NK-92 treated with Interleukin-12 subunit alpha and Interleukin-12 subunit beta, amount 100 ng/mL, for 24 hours (cell line): ENCODE results near the gene ERCC2.

Experiments
- DNase-seq: peaks from one replicate; lab custom pipeline; 2025; lab: John Stamatoyannopoulos, UW

The ERCC2 gene

DNA sequence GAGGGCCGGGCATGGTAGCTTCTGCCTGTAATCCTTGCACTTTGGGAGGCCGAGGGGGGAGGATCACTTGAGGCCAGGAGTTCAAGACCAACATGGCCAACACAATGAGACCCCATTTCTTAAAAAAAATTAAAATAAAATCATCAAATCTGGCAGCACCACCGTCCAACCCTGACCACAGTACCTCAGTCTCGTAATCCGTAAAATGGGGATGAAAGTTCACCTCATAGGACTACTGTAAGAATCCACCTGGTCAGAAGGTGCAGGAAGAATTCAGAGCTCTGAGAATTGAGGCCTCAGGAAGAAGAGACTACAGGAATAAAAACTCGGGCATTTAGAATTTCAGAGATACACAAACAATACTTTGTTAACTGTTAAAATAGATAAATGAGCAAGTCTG, 31.4 kb upstream of the ERCC2 start:
- DNase-seq = no peak

DNA sequence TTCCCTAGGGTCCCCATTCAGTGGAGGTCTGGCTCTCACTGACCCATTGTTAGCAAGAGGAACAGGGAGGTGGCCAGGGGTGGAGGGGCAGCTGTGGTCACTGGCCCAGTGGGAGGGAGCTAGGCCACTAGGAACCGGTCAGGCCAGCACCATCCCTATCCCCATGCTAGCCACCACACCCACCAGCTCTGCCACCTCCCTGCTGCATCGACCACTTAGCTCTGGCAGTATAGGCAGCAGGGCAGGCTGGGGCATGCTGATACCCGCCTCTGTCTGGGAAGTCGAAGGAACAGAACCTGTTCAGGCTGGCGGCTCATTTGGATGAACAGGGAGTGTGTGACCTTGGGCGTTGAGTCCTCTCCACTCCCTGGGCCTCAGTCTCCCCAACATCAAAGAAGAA, 29.8 kb upstream of the ERCC2 start:
- DNase-seq = no peak

DNA sequence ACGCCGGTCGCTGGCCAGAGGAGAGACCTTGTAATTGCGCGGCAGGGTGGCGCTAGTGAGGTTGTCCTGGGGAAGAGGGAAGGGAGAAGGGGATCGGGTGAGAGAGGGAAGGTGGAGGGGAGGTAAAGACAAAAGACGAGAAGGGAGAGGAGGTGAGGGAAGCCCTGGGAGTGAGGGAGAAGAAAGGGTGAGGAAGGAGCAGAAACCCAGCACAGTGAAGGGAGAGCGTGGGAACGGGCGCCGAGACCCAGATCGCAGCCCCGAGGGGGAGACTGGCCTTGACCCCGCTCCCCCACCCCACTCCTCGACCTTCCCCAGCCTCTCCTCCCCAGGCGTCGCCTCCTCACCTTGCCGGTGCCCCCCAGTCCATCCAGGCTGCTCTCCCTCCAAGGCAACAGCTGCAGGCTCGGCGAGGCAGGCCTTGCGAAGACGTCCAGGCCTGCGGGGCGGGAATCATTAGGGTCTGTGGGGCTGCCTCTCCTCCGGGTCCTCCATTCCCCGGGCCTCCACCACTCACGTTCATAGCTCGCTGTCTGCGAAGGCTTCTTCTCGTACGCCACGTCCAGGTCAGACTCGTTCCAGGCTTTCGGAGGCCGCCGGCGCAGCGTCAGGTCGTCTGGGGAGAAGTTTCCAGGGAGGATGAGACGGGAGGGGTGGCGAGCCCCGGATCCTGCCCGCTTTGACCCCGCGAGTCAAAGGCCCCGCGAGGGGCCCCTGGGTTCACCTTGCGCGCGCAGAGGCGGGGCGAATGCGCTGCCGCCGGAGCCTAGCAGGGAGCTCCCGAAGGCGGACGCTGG, 25.6 kb upstream of the ERCC2 start:
- DNase-seq = no peak

DNA sequence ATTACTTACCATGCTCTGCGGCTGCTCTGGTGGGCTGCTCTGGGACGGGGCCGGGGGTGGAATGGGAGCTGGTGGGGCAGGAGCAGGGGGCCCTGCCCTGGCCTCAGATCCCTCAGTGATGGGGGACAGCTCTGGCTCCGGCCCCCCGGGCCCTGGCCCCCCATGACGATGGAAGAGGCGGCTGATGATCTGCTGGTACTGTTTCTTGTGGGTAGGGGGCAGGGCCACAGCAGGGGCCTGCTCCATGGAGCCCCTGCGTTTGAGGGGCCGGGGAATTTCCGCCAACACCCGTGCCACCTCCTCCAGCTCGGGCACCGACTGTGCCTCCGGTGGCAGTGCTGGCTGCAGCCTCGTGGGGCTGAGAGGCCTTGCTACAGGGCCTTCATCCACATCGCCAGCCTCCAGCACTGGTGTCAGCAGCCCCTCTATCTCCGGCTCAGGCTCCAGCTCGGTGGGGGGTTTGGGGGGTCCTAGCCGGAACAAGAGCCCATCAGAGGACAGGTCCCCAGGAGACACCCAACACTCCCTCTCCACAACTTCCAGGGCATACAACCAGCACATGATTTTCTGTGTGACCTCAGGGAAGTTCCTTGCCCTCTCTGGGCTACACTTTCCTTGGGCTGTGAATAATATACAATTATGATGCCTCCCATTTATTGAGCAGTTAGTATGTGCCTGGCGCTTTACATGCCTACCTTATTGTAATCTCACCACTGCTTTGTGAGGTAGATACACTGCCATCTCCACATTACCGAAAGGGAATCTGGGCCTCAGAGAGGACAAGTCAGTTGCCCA, 21.7 kb upstream of the ERCC2 start:
- no peak for DNase-seq

DNA sequence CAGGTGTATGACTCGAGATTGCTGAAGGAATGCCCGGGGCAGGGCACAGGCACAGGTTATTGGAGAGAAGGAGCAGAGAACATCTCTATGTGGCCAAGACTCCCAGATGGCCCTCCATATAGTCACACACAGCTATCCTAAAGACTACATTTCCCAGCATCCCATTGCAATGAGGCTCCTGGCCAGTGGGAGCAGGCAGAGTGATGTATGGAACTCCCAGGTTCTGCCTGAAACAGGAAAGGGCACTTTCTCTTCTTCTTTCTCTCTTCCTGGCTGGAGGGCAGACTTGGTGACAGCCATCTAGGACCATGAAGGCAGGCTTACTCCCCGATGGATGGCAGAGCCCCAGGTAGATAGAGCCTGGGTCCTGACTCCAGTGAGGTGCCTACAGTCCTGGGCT, 21.0 kb upstream of the ERCC2 start:
- no peak for DNase-seq

DNA sequence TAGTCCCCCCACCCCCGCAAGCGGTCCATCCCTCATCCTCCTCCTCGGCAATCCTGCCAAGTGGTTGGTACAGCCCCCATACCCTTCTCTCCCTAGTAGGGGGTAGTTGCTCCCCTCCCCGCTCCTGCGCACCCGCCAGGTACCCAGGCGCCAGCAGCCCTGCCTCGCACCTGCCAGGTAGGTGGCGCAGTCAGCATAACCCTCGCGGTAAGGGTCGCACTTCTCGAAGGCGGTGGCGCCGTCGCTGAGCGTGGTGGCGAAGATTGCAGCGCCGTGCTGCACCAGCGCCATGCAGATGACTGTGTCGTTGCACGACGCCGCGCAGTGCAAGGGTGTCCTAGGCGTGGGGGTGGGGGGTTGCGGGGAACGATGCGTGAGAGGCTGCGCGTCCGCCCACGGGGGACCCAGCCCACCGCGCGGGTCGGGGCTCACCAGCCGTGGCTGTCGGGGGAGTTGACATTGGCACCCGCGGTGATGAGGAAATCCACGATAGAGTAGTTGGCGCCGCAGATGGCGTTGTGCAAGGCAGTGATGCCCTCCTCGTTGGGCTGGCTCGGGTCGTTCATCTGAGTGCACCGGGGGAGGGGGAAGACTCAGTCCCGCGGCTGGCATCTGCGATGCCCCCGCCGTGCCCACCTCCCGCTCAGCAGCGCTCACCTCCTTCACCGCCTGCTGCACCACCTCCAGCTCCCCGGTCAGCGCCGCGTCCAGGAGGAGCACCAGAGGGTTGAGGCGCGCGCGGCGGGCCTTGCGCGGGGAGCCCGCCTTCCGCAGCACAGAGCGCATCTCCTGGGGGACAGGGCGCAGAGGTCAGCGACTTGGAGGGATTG, 15.2 kb upstream of the ERCC2 start:
- DNase-seq = no peak

DNA sequence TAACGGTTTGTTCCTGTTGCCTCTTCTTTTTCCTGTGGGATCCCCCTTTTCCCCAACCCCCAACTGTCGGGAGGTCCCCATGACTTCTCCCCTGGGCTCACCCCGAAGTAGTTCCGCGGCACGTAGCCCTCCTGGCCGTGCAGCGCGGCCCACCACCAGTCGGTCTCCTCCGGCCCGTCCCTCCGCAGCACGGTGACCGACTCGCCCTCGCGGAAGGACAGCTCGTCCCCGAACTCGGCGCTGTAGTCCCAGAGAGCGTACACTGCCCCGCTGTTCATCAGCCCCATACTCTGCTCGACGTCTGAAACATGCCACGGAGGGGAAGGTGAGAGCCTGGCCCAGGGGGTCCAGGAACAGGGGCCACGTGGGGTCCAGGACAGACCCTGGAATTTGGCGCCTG, 12.1 kb upstream of the ERCC2 start:
- DNase-seq = no peak

DNA sequence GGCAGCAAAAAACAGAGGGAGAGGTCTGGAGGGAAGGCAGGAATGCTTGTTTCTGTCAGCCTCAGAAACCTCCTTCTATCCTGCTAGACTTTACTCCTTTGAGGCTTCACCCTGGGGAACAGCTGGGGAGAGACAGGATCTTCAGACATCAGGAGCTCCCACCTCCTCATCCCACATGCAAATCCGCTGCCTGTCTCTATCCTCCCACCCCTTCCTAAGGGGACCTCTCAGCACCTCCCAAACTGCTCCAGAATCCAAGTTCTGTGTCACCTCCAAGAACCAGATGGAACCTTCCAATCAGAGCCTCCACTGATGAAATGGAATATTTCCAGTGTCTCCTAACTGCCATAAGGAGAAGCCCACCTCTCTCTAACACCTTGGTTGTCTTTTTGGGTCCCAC, 9.7 kb upstream of the ERCC2 start:
- DNase-seq = no peak

DNA sequence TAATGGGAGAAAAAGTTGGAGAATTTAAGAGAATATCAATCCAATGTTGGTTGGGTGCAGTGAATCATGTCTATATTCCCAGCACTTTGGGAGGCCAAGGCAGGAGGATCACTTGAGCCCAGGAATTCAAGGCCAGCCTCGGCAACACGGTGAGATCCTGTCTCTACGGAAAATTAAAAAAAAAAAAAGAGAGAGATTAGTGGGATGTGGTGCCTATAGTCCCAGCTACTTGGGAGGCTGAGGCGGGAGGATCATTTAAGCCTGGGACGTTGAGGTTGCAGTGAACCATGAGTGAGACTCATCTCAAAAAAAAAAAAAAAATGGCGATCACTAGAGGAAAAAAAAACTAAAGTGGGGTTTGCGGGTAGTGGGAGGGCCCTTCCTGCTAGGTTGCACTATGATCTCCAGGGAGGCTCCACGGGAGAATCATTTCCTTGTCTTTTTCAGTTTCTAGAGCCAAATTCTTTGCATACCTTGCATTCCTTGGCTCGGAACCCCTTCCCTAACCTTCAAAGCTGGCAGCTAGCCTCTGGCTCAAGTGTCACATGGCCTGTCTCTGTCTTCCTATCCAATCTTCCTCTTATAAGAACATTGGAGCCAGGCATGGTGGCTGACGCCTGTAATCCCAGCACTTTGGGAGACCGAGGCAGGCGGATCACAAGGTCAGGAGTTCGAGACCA, 5.8 kb upstream of the ERCC2 start:
- no peak for DNase-seq

DNA sequence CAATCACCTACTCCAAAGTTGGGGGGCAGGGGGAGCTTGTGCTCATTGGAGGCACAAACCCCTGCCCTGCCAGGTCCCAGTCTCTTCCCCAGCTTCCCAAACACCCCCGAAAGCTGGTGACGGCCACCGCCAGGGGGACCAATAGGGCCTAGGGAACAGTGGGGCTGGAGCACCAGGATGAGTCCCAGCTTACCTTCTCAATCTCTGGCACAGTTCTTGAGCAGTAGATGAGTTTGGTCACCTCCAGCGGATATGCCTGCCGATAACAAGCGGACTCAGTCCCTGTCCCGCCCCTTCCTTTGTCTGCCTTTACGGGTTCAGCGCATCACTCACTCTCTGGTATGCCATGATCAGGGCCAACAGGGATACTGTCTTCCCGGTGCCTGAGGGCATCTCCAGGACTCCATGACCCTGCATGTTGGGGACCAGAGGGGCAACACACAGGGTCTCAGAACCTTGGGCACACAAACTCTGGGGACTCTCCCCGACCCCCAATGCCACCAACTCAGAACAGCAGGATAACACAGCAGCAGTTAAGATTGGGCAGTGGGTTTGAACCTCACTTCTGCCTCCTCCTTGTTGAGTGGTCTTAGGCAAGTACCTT, 1.5 kb downstream of the ERCC2 start:
- no peak for DNase-seq

DNA sequence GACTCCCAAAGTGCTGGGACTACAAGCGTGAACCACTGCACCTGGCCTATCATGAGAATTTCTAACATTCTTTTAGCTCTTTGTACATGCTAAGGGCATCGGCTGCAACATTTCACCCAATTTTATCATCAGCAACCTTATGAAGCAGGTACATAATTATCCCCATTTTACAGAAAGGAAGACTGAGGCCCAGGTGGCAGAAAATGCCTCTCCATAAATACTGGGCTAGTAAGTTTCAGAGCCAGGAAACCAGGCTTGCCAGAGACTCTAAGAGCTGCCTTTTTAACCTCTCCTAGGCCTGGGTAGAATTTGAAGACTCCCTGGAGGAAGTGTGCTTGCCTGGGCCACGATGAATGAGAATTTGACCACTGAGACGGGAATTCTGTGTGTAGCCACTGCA, 2.2 kb downstream of the ERCC2 start:
- no peak for DNase-seq

DNA sequence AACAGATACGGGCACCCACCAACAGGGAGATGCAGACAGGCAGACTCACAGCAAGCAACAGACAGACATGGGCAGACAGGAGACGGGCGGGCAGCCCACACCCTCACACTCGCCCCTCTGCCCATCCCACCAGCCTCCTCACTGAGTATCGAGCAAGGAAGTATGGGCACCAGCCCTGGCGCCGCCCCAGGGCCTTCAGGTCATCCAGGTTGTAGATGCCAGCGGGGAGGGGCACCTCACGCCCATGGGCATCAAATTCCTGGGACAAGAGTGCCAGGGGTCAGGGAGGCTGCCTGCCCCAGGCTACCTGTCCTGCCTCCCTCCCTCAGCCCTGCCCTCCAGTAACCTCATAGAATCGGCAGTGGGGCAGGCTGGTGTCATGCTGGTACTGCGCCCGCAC, 5.7 kb downstream of the ERCC2 start:
- no peak for DNase-seq

DNA sequence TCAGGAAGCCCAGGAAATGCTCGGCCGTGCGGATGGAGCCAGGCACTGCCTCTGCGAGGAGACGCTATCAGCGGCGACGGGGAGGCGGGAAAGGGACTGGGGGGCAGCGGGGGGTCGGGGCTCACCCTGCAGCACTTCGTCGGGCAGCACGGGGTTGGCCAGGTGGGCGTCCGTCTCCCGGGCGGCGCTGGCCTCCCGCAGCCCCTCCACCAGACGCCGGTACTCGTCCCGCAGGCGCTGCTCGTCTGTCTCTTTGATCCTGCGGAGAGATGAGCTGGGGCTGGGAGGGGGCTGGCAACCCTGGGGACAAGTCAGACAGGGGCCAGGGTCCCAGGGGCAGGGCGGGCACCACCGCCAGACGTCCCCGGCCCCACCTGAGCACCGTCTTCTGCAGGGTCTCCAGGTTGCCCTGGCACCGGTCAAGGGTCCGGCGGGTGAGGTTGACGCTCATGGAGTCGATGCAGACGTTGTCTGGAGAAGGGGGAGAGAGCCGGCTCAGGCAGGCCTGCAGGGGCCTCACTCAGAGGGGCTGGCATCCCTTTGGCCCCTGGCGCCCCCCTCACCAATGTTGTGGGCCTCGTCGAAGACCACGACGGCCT, 6.4 kb downstream of the ERCC2 start:
- no peak for DNase-seq

DNA sequence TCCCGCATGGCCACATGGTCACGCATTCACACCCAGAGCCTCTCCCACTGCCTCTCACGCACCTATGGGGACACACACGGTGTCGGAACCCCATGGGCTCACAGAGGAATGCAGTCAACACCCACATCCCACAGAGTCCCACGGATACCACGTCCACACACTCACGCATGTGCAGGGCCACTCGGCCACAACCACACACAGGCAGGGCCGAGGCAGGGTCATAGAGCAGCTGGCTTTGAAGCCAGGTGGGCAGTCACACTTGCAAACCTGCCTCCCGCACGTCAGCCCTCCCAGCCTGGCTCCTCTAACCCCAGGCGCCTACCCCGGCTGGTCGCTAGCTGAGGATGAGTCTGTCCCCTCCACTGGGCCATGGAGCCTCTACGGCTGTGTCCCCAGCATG, 8.1 kb downstream of the ERCC2 start:
- no peak for DNase-seq

DNA sequence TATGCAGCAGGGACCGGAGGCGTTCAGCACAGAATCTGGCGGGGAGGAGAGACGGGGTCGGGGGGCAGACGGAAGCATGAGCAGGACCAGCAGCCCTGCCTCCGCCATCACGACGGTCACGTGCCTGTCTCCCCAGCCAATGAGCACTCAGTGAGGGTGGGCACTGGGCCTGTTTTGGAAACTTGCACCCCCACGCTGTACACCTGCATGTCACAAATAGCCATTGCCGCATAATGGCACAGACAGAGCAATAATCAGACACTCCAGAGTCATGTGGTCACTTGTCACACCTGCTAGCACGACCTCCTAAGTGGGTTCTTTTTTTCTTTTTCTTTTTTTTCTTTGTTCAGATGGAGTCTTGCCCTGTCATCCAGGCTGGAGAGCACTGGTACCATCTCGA, 8.8 kb downstream of the ERCC2 start:
- DNase-seq = no peak

DNA sequence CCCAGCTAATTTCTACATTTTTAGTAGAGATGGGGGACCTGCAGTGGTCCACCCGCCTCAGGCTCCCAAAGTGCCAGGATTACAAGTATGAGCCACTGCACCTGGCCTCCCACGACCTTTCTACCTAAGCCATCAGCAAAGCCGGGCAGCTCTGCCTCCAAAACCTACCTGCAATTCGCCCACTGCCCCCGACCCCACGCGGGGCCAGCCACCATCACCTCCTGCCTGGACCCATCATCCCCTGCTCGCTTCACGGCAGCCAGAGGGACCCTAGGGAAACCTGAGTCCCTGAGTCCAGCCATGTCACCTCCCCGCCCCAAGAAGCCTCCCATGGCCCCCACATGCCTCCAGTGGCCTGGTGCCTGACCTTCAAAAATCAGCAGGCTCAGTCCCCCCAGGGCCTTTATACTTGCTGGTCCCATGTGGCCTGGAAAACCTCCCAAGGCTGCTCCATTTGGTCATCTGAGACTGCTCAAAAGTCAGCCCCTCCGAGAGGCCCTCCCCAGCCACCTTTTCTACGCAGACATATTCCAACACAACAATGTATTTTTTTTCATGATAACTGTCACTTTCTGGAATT, 12.1 kb downstream of the ERCC2 start:
- DNase-seq = no peak

DNA sequence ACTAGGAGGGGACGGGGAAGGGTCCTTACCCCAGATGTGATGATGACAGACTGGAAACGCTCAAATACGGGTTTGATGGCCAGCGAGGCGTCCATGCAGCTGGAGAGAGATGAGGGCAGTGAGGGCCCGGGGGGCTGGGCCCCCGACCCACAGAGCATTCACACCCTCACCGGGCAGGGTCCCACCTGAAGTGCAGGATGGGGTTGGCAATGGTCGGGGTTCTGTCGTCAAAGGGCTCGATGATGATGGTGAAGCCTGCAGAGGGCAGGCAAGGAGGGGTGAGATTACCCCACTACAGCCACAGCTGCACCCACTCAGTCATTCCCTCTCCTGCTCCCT, 13.0 kb downstream of the ERCC2 start:
- no peak for DNase-seq

DNA sequence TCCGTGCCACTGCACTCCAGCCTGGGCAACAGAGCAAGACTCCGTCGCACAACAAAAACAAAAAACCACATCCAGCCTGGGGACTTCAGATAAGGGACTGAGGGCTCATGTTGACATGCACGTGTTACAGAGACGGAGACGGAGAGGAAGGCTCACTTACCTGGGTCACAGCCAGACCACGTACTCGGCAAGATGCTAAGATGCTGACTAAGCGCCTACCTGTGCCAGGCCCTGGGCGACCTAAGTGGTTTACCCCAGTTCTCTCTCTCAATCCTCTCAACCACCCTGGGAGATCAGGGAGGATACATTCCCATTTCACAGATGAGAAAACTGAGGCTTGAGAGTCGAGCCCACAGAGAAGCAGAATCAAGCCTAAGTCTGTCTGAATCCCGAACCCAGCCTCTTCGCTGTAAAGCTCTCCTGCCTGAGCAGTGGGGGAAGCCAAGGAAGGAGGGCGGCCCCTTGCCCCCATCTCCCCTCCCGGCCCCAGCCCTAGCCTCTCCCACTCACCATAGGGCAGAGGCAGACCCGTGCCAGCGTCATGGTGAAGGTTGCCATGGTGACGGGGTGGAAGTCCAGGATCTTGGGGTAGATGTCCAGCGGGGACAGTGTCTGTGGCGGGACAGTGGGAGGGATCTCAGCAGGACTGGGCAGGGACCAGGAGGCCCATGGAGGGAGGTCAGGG, 13.5 kb downstream of the ERCC2 start:
- DNase-seq = no peak

DNA sequence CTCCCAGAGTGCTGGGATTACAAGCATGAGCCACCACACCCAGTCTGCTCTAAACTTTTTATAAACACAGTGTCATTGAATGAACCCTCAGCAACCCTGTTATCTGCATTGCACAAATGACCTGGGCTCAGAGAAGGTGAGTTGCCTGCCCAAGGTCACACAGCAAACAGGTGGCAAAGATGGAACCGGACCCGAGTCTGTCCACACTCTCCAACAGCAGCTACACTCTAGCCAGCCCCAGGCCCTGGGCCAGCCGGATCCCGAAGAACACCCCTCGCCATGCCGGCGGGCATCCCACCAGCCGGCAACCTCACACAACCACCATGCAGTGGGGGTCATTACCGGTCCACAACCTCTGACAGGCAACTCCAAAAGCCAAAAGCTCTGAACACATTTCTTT, 14.5 kb downstream of the ERCC2 start:
- DNase-seq = no peak

DNA sequence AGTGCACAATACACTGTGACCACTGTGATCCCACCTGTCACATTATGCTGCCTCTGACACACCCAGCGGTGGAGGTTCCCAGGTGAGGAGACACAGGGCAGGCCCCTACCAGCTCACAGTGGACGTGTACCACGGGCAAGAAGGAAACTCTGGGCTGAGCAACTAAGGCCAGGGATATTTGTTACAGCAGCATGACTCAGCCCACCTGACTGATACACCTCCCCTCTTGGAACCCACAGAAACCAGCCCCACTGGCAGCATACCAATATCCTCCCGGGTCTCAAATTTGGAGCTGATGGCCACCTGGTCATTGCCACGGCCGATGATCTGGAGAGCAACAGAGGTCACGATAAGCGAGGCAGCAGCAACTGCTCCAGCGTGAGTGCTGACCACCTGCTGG, 15.0 kb downstream of the ERCC2 start:
- no peak for DNase-seq
